Measurements from ENCODE around the gene PLCL2.

PLCL2 gene

DNA sequence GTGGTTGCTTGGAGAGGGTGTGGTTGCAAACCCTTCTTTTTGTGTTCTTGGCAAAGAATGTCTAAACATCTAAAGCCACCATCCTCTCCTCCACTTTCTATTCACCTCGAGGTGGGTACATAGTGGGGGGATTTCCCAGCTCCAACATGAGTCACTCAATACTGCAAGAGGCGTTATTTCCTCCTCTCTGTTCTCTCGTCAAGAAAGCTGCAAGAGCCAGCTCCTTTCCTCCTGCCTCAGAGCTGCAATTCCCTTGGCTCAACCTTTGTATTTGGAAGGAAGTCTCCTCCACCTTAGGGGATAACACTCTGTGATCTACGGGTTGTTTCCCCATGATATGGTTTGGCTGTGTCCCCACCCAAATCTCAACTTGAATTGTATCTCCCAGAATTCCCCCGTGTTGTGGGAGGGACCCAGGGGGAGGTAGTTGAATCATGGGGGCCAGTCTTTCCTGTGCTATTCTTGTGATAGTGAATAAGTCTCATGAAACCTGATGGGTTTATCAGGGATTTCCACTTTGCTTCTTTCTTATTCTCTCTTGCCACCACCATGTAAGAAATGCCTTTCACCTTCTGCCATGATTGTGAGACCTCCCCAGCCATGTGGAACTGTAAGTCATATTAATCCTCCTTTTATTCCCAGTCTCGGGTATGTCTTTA, 138.4 kb downstream of the PLCL2 start:
- DNase-seq: no peak

DNA sequence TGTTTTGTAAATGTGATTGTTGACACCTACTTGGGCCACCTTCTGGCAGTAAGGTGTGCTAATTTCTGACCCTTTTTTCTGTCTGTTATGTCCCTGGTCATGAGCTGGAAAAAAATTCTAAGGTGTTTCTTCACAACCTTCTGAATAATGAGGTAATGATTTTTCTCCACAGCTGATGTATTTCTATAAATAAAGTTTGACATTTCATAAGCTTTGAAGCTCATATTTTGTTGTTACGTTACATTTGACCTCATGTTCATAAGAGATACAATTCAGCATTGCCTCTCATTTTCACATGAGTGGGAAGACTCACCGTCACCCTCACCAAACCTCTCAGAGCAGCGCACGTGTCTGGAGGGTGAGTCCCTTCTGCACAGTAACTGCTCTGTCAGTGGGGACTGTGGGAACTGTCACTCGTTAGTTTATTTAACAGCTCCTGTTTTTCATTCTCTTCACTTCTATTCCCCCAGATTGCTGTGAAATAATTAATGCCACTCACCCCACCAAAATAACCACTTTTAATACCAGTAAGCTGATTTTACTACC, 140.9 kb downstream of the PLCL2 start:
- DNase-seq: no peak

DNA sequence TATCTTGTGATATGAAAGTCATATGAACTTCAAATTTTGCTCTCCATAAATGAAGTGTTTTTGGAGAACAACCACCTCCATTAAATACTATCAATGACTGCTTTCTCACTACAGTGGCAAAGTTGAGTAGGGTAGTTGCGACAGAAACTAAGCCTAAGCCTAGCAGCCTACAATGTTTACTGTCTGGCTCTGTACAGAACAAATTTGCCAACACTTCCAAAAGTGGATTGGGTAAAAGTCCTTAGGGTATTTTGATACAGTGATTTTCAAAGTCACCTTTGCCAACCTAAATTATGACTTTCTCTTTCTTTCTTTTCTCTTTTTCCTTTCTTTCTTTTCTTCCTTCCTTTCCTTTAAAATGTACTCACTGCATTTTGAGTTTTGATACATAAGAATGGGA, 142.6 kb downstream of the PLCL2 start:
- no peak for DNase-seq

DNA sequence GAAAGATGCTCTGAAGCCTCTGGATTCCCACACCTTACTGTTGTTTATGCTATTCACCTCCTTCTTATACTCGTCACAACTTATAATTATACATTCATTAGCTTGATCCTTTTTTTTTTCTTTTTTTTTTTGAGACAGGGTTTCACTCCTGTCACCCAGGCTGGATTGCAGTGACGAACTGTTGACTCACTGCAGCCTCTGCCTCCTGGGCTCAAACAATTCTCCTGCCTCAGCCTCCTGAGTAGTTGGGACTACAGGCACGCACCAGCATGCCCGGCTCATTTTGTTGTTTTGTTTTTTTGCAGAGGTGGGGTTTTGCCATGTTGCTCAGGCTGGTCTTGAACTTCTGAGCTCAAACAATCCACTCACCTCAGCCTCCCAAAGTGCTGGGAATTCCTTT, 143.6 kb downstream of the PLCL2 start:
- DNase-seq: no peak

DNA sequence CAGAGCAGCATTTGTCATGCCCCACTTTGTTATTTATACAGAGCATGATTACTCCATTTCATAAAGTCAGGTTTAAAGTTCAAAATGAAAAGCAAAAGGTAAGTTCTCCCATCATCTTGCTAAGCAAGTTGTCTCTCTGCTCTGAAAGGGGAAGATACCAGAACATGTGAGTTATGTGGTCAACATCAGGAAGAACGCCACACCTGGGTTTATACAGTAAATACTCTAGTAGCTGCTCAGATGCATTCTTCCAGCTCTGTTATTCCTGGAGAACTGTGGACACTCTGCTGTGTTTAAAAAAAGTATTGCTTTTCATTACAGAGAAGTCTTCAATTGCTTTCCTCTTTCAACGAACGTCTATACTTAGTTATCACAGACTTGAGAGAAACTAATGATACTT, 145.7 kb downstream of the PLCL2 start:
- DNase-seq: no peak

DNA sequence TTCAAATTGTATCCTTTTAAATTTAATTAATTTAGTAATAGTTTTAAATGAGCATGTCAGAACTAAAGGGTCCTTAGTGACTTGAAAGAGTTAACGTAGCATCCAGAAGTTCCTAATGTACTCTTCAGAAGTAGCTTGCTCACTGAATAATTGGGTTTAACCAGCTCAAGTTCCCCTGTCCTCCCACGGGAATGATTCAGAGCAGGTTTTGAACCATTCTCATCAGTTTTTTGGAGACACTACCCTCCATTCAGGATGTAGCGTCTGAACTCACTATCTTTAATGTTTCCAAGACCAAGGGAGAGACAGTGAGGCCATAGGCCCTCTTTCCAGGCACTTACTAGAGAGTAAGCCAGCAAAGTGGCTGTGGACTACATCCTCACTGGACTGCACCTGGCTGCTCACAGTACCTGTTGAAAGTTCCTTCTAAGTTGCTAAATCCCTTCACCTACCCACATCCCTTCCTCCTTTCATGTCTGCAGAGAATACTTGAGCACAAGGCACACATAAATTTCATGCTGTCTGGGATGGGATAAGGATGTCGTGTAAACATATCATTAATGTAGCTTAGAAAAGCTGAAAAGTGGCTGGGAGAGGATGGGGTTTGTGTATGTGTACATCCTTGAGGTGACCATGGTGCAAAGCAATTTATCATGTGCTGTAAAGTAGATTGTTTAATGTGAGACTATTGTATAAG, 146.3 kb downstream of the PLCL2 start:
- DNase-seq: no peak

DNA sequence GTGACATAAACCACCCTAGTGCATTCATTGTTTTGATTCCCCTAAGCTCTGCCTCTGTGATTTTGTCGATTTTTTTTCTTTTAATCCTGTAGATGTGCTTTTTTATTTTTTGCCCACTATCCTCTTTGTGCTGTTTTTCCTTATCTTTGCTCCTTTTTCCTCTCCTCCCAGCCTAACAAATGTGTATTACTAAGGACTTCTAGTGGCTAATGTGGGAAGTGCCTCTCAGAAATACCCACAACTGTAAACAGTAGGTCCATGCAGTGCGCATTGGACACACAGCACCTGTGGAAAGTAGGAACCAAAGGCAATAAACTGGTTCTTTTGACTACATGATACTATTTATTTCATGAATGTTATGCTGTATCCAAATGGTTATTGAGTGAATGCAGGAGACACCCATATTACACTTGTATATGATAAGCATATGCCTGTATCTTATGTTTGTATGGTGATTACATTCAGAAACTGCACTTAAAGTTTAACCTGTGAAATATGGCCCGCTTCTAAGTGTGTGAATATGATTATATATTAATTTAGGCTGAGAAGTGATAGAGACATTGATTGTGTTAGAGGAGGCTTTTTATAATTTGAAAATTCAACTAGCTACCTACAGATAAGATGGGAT, 147.8 kb downstream of the PLCL2 start:
- DNase-seq: no peak

DNA sequence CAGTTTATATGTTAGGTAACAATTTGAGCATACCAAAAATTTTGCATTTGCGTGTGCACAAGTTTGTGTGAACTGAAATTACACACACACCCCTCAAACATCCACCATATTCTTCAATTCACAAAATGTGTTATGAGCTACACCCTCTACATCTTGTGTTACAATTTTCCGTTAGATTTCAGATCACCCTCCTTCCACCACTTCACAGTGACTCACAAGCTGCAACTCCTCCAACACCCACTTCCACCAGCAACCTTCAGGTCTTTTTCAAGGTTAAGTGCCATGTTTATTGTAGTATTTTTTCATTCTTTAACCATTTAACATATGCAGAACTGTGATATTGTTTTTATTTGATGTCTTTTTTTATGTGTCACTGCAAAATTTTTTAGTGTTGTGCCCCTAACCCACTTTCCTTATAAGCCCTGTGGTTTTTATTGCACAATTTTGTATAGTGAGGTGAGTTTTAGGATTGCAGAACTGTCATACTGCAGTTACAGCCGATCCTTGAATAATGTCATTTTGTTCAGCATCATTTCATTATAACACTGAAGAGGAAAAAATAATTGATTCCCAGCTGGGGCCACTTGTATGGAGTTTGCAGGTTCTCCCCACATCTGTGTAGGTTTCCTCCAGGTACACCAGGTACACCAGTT, 148.9 kb downstream of the PLCL2 start:
- no peak for DNase-seq

DNA sequence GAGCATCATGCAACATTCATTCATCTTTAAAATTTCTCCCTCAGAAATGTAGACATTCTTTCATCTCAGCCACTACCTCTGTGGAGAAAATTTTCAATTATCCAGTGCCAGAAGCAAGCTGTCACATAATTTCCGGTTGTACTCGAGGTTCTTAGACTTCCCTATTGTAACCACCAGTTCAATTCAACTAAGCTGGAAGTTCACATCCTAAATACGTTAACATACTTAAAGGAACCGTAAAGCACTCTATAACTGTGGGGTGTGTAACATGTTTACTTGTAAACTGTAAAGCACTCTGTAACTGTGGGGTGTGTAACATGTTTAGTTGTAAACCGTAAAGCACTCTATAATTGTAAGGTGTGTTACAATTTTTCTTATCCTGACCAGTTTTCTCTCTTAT, 150.3 kb downstream of the PLCL2 start:
- no peak for DNase-seq

DNA sequence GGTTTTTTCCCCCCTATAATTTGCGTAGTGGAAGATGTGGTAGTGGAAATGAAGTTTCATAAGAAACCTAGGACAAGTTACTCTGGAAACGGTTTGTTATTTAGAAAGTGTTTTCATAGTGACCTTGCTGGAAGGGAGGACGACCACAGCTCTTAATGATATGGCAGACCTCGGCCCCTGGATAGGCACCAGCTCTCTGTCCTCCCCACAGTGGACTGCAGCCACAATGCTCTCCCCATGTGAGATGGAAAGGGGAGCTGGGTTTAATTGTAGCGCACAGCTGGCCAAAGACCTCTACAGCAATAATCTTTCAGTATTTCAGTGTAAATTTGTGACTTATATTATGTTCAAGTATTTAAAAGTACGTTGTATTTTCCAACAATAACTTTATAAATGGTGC, 151.2 kb downstream of the PLCL2 start:
- DNase-seq: no peak

DNA sequence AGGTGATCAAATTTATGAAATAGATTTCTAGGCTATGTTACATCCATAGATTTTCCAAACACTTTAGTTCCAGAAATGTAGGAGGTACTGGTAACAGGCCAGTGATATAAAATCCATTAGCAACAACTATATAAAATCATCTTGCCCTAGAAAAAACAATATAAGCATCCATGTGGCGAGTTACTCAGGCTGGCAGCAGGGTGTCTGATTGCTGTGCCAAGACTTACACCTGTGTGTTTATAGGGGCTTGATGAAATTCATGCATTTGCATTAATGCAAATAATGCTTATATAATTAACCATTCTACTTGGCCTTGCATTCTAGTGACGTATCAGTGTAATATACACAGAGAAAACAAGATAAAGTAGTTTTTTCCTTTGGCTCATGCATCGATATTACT, 153.4 kb downstream of the PLCL2 start:
- DNase-seq: no peak

DNA sequence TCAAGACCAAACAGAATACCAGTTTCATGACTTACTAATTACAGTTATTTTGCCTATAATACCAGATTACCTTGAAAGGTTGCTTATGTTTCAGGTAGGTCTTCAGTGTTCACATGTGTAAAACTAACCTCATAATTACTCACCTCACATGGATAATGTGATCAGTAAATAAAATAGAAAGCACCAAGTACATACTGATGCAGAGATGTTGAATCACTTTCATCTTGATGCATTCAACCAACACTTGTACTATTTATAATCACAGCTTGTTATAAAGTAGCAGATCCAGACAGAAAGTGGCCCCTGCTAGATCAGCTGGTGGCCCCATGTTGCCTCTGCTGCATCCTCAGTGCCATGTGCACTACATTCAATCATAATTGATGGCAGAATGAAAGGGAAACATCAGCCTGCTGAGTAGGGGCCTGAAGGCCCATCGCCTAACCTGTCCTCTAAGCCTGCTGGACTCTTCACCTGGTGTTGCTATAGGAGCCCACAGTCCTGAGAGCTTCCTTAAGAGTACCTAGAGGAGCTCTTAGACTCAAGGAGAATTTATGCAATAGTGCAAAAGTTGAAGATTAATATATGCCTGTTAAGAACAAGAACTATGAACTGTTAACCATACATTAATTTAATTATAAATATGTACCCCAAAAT, 154.3 kb downstream of the PLCL2 start:
- DNase-seq: no peak

DNA sequence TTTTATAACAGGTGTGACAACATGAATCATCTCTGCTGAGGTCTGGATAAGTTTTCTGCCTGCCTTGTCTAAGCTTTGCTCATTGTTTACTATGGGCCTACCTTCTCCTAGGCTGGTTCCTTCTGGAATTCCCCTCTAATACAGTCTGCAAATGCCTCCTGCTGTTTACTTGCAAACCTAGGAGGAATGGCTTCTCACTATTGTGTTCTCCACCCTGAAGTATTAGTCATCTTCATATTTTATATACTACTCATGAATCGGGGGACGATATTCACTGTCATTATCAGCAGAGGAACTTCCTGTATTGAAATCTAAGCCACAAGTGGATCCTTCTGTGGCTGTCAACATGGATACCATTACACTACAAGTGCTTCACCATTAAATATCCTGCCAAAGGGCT, 154.8 kb downstream of the PLCL2 start:
- no peak for DNase-seq

DNA sequence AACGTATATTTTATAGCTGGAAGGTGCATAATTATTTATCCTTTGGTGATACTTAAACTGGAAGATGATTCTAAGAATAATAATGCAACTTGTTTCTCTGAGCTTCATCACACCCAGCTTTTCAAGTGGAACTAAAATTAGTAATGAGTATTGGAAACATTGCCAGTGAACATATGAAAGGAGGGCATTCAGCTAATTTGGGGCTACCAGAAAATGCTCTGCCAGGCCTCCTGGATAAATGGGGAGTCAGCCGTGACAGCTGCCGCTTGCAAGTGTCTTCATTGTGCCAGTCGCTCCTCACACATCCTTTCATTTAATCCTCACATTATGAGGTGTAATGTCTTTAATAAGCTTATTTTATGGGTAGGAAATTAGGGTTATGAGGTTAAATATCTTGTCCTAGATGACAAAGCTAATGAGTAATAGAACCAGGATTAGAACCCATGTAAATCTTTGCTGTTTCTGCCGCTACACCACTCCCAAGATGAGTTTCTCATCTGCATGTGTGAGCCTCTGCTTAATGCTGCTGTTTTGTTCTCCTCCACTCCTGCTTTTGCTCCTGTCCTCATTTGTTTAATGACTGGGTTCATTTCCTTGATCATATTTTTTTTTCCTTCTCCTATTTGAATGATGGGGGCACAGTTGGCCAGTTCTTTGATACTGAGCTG, 155.7 kb downstream of the PLCL2 start:
- DNase-seq: no peak

DNA sequence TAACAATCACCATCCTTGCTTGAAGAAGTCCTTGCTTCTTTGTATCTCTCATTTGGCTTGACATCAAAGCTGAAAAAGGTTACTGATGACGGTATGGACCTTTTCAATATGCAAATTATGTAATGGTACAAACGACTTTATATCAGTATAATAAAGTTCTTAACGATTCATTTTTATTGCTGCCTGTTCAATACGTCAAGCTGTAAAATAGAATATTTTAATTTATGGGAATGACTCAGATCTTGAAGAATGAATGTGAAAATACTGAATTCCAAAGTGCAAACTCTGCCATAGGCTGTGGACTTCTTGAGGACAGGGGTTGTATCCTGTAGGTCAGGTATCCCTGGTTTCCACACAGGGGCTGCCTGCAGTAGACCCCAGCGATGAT, 156.2 kb downstream of the PLCL2 start:
- DNase-seq: no peak

DNA sequence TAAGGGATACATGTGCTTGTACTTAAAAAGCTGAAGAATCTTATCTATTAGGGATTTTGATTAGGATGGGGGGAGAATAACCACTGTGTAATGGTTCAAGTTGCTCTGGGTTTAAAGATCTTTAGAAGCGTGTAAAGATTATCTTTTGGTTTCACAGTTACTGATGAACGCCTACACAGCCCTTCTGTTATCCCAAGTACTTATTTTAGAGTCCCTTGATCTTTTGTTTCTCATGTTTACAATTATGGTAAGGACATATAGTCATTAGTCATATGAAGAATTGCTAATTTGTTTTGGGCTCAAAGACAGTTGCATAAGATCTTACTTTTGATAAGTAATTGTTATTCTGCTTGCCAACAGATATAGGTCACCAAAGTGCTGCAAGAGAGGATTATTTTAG, 160.1 kb downstream of the PLCL2 start:
- no peak for DNase-seq

DNA sequence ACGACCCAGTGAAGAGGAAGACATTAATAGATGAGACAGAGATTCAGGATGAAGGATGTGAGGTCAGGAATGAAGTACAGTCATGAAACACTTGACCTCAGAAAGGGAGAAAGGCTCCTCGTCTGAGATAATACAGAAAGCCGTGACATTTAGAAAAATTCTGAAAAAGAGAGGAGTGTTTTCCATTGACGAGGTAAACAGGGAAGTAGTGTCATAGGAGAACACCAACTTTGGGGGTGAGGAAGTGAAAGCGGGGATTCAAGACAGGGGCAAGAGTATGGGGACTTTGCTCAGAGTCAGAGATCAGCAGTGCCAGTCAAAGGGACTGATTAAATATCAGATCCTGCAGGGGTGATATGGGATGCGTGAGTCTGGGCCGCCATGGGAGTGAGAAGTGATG, 160.9 kb downstream of the PLCL2 start:
- DNase-seq: no peak

DNA sequence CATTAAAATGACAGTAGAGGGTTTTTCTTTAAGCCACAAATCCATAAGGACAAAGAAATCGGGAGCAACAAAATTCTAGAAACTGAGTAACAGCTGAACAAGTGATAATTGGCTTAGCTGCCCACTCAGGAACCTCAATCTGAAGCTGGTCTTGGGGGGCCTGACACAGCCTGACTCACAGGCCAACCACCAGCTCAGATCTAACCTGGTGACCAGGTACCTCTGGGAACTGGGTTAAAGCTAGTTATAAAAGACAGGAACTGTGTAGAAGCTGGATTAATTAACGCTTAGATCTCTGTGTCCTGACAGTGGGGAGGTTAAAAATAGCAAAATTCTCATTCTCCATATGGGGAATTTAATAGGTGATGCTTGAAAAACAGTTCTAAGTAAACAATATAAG, 161.9 kb downstream of the PLCL2 start:
- no peak for DNase-seq

DNA sequence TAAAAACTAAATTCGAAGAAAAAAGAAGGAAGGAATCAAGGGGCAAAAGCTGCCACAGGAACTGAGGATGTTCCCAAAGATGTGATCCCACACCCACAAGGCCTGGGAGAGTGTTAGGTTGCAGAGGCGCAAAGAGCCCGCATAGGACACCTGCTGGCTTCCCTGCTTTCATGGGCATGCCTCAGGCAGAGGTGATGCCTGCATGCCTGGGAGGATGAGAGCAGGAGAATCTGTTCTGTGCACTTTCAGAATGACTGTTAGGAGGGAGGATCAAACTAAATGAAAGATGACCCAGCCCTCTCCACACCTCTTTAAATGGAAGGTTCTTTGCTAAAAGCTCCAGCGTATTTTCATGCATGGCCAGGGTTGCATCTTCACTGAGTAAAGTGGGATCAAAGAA, 162.4 kb downstream of the PLCL2 start:
- no peak for DNase-seq

DNA sequence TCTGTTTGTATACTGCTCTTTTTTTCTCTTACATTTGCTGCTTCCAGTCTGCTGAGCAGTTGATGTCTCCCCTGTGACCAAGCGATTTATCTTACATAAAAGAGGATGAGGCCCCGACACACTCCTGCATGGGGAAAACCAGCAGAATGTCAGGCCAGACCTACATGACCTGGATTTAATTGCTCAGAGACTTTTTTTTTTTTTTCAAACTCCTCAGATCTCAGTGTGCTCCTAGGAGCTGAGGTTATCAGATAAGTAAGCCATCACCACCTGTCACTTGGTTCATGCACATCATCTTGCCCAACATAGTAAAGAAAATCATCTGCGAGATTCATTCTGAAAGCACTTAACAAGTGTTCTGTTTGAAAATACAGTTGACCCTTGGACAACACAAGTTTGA, 163.1 kb downstream of the PLCL2 start:
- no peak for DNase-seq

DNA sequence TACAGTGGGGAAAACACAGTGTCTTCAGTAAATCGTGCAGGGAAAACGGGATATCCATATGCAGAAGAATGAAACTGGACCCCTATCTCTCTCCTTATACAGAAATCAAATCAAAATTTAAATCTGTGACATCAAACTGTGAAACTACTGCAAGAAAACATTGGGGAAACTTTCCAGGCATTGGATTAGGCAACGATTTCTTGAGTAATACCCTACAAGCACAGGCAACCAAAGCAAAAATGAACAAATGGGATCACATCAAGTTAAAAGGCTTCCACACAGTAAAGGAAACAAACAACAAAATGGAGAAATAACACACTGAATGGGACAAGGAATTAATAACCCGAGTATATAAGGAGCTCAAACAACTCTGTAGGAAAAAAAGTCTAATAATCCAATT, 165.3 kb downstream of the PLCL2 start:
- DNase-seq: no peak

DNA sequence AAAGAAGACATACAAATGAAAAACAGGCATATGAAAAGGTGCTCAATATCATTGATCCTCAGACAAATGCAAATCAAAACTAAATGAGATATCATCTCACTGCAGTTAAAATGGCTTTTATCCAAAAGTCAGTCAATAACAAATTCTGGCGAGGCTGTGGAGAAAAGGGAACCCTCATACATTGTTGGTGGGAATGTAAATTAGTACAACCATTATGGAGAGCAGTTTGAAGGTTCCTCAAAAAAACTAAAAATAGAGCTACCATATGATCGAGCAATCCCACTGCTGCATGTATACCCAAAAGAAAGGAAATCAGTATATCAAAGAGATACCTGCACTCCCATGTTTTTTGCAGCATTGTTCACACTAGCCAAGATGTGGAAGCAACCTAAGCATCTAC, 165.8 kb downstream of the PLCL2 start:
- DNase-seq: no peak

DNA sequence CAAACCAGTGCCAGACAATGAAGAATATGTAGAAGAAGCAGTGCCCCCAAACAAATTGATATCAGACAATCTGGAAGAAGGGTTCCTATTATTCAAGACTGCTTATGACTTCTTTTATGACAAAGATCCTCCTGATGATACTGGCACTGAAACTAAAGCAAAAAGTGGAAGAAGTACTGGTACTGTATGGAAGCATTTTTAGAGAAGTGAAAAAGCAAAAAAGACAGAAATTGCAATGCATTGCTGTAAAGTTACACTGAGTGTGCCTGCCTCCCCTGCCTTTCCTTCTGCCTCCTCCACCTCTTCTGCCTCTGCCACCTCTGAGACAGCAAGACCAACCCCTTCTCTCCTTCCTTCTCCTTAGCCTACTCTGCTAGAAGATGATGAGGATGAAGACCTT, 167.6 kb downstream of the PLCL2 start:
- no peak for DNase-seq

All from activated gamma-delta T cell (primary cell).